ENCODE results near the gene SERPINE2.

Gene SERPINE2

GRCh38 chr2:223967981-223968380, 71.1 kb downstream of the SERPINE2 start:
- ATAC-seq (no peak), DNase-seq (no peak)
- H3K27me3 Mint-ChIP-seq: no peaks in the 10 kb centered on the region
- H3K4me3 Mint-ChIP-seq: no peak overlapping the region
- no peaks in the 10 kb centered on the region for H3K9me3 Mint-ChIP-seq
- peaks cover 12% of the 10 kb centered on the region for H3K4me1 Mint-ChIP-seq
- H3K27ac Mint-ChIP-seq: no peak overlapping the region
- H3K36me3 Mint-ChIP-seq (ENCODE audit: low read depth): peaks cover 22% of the 10 kb centered on the region

GRCh38 chr2:223959688-223960087, 79.4 kb downstream of the SERPINE2 start:
- DNase-seq: no peak
- Mint-ChIP-seq H3K36me3 (ENCODE audit: low read depth) (peaks cover 42% of the 10 kb centered on the region), H3K9me3 (no peaks in the 10 kb centered on the region), H3K4me1 (peaks cover 71% of the 10 kb centered on the region), H3K27ac (peak overlapping the region; percentile 14), H3K4me3 (peak overlapping the region; percentile 41), H3K27me3 (no peaks in the 10 kb centered on the region)
- ATAC-seq: no peak

- Mint-ChIP-seq H3K9me3 (no peaks in the 10 kb centered on the region), H3K27ac (peak within 1 kb of the TSS; percentile 79), H3K27me3 (no peaks in the 10 kb centered on the region), H3K4me1 (peaks cover 88% of the 10 kb centered on the region), H3K36me3 (ENCODE audit: low read depth) (peaks cover 31% of the 10 kb centered on the region), H3K4me3 (peak within 1 kb of the TSS; percentile 91)
- ATAC-seq (peak; percentile 99), DNase-seq (peak; percentile 99)
Measured at GRCh38 chr2:223957092-223957851, 81.8 kb downstream of the SERPINE2 start, which contains the start of gene MRPL44. TSS of gene MRPL44 (plus strand) at chr2:223957463. CDS start at chr2:223957473, 10 bp downstream.

- H3K36me3 Mint-ChIP-seq (ENCODE audit: low read depth): peaks cover 24% of the 10 kb centered on the region
- ATAC-seq (peak; percentile 30), DNase-seq (no peak)
- peak overlapping the region; percentile 91 for H3K4me3 Mint-ChIP-seq
- H3K9me3 Mint-ChIP-seq: no peaks in the 10 kb centered on the region
- peak overlapping the region; percentile 79 for H3K27ac Mint-ChIP-seq
- no peaks in the 10 kb centered on the region for H3K27me3 Mint-ChIP-seq
- H3K4me1 Mint-ChIP-seq: peaks cover 82% of the 10 kb centered on the region
Measured at GRCh38 chr2:223956300-223956699, 82.8 kb downstream of the SERPINE2 start.

- Mint-ChIP-seq H3K27ac (no peak overlapping the region), H3K4me3 (no peak overlapping the region), H3K27me3 (no peaks in the 10 kb centered on the region), H3K4me1 (peaks cover 80% of the 10 kb centered on the region), H3K36me3 (ENCODE audit: low read depth) (peaks cover 6% of the 10 kb centered on the region), H3K9me3 (no peaks in the 10 kb centered on the region)
- no peak for DNase-seq
- no peak for ATAC-seq
Measured at GRCh38 chr2:223954401-223954800, 84.7 kb downstream of the SERPINE2 start.

GRCh38 chr2:223952280-223952968, 86.7 kb downstream of the SERPINE2 start:
- DNase-seq (no peak), ATAC-seq (no peak)
- H3K4me3 Mint-ChIP-seq: no peak overlapping the region
- no peak overlapping the region for H3K27ac Mint-ChIP-seq
- no peaks in the 10 kb centered on the region for H3K27me3 Mint-ChIP-seq
- no peaks in the 10 kb centered on the region for H3K9me3 Mint-ChIP-seq
- no peaks in the 10 kb centered on the region for H3K36me3 Mint-ChIP-seq (ENCODE audit: low read depth)
- H3K4me1 Mint-ChIP-seq: peaks cover 78% of the 10 kb centered on the region

GRCh38 chr2:223950448-223951347, 88.4 kb downstream of the SERPINE2 start:
- Mint-ChIP-seq H3K4me1 (peaks cover 73% of the 10 kb centered on the region), H3K27me3 (no peaks in the 10 kb centered on the region), H3K36me3 (ENCODE audit: low read depth) (no peaks in the 10 kb centered on the region), H3K4me3 (no peak overlapping the region), H3K9me3 (no peaks in the 10 kb centered on the region), H3K27ac (peak overlapping the region; percentile 80)
- no peak for DNase-seq
- ATAC-seq: no peak

GRCh38 chr2:223949241-223949840, 89.7 kb downstream of the SERPINE2 start:
- Mint-ChIP-seq H3K9me3 (no peaks in the 10 kb centered on the region), H3K4me1 (peaks cover 66% of the 10 kb centered on the region), H3K27ac (peak overlapping the region; percentile 80), H3K36me3 (ENCODE audit: low read depth) (no peaks in the 10 kb centered on the region), H3K4me3 (no peak overlapping the region), H3K27me3 (no peaks in the 10 kb centered on the region)
- ATAC-seq (no peak), DNase-seq (no peak)

- H3K9me3 Mint-ChIP-seq: no peaks in the 10 kb centered on the region
- peaks cover 68% of the 10 kb centered on the region for H3K4me1 Mint-ChIP-seq
- H3K27me3 Mint-ChIP-seq: no peaks in the 10 kb centered on the region
- peaks cover 3% of the 10 kb centered on the region for H3K36me3 Mint-ChIP-seq (ENCODE audit: low read depth)
- ATAC-seq (no peak), DNase-seq (no peak)
- peak overlapping the region; percentile 29 for H3K27ac Mint-ChIP-seq
- H3K4me3 Mint-ChIP-seq: no peak overlapping the region
Measured at GRCh38 chr2:223947711-223948205, 91.3 kb downstream of the SERPINE2 start.

- Mint-ChIP-seq H3K4me1 (peaks cover 68% of the 10 kb centered on the region), H3K36me3 (ENCODE audit: low read depth) (peaks cover 8% of the 10 kb centered on the region), H3K27ac (peak overlapping the region; percentile 65), H3K27me3 (no peaks in the 10 kb centered on the region), H3K9me3 (peaks cover 4% of the 10 kb centered on the region), H3K4me3 (peak overlapping the region; percentile 87)
- ATAC-seq (no peak), DNase-seq (no peak)
Measured at GRCh38 chr2:223945755-223946154, 93.3 kb downstream of the SERPINE2 start.

GRCh38 chr2:223944703-223945531, 94.2 kb downstream of the SERPINE2 start, which contains the start of gene WDFY1:
TSS of gene WDFY1 (minus strand) at chr2:223945335. CDS start at chr2:223945284, 51 bp downstream.
- H3K27me3 Mint-ChIP-seq: no peaks in the 10 kb centered on the region

GRCh38 chr2:223944166-223944702, 94.9 kb downstream of the SERPINE2 start:
- Mint-ChIP-seq H3K27ac (peak overlapping the region; percentile 69), H3K9me3 (peaks cover 10% of the 10 kb centered on the region), H3K4me3 (peak overlapping the region; percentile 87), H3K4me1 (peaks cover 61% of the 10 kb centered on the region), H3K27me3 (no peaks in the 10 kb centered on the region), H3K36me3 (ENCODE audit: low read depth) (peaks cover 16% of the 10 kb centered on the region)
- ATAC-seq (no peak), DNase-seq (peak; percentile 54)

More at GRCh38 chr2:223944703-223945531, 94.2 kb downstream of the SERPINE2 start, which contains the start of gene WDFY1:
- Mint-ChIP-seq H3K4me3 (peak within 1 kb of the TSS; percentile 87), H3K27ac (peak within 1 kb of the TSS; percentile 69), H3K36me3 (ENCODE audit: low read depth) (peaks cover 9% of the 10 kb centered on the region), H3K9me3 (peaks cover 4% of the 10 kb centered on the region), H3K4me1 (peaks cover 61% of the 10 kb centered on the region)
- ATAC-seq: peak; percentile 78
- peak; percentile 83 for DNase-seq

- Mint-ChIP-seq H3K9me3 (peaks cover 12% of the 10 kb centered on the region), H3K27me3 (no peaks in the 10 kb centered on the region), H3K4me1 (peaks cover 61% of the 10 kb centered on the region), H3K4me3 (peak overlapping the region; percentile 87), H3K27ac (no peak overlapping the region), H3K36me3 (ENCODE audit: low read depth) (peaks cover 21% of the 10 kb centered on the region)
- DNase-seq (no peak), ATAC-seq (no peak)
Measured at GRCh38 chr2:223943561-223944008, 95.5 kb downstream of the SERPINE2 start.
